ENCODE data around the gene PMAIP1.

Gene PMAIP1

DNA sequence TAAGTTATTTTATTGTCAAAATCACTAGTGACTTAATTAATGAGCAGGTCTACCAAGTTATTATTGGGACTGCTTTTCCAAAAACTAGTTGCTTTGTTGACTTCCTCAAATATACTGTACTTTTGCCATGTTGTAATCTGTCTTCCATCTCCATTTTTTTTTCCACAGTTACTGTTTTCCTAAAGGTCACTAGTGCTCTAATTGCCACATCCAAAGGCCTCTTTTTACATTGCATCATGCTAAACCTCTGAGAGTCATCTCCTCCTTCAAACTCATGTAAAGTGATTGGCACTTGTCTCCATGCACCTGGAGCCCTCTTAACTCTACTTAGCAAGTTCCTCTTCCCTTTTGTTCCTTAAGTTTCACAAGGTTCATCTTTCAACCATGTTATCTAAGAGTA lies 11.8 kb downstream of the PMAIP1 start:
- no peak overlapping the region for H3K4me3 ChIP-seq (ENCODE audit: low read depth, low read length)

DNA sequence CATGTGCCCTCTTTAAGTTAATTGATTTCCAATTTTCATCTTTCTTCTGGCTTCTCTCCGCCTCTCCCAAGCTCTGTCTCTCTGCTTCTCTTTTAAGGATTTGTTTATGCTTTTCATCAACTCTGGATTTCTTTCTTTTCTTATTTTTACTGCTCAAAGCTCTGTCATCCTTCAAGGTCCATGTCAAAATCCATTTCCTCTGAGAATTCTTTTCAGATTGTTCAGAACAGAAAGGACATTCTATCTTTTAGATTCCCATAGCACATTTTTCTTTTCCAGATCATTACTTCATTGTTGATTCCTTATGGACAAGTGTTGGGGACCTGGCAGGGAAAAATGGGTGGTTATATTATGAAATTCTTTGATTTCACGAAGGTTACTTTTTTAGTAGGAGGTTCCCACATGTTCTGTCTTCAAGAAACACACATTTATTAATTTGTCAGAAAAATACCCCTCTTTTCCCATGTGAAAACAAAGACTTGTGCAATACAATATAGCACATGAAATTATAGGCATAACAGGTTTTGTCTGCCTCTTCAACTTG lies 12.3 kb downstream of the PMAIP1 start:
- H3K4me3 ChIP-seq (ENCODE audit: low read depth, low read length) = no peak overlapping the region

DNA sequence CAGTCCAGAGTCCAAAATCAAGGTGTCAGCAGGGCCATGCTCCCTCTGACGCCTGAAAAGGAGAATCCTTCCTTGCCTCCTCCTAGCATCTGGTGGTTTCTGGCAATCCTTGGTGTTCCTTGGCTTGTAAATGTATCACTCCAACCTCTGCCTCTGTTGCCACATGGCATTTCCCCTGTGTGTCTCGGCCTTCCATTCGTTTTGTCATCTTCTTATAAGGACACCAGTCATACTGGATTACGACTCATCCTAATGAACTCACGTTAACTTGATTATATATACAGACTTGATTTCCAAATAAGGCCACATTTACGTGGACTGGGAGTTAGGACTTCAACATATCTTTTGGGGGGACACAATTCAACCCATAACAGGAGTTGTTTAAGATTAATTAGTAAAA lies 15.8 kb downstream of the PMAIP1 start:
- H3K4me3 ChIP-seq (ENCODE audit: low read depth, low read length) = no peak overlapping the region

DNA sequence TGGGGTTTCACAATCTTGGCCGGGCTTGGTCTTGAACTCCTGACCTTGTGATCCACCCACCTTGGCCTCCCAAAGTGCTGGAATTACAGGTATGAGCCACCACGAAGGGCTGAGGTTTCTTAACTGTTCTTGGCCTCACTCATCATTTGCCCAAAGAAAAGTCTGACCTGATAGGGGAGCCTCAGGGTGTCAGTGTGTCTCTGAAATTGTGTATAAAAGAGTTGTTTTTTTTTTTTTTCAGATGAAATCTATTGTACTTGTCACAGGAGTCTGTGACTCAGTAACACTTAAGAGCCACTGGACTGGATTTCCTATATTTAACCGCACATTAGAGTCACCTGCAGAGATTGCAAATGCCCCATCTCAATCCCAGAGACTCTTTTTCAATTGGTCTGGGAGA lies 16.9 kb downstream of the PMAIP1 start:
- no peak overlapping the region for H3K4me3 ChIP-seq (ENCODE audit: low read depth, low read length)

DNA sequence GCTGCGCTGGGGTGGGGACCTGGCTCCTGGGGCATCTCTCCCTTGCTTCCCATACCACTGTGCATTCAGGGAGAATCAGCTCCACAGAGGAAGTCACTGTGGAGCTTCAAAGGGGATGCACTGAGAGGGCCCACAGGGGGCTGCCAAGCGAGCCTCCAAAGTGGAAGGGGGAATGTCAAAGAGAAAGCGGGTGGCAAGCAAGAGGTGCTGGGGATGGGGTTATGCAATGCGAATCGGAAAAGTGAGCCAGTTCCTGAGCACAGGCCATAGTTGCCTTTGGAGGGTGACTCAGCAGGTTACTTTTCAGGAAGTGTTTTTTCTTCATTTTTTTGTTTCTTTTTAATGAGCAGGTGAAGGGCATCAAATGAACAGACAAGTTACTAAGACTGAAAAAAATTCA lies 17.6 kb downstream of the PMAIP1 start:
- H3K4me3 ChIP-seq (ENCODE audit: low read depth, low read length) = no peak overlapping the region

DNA sequence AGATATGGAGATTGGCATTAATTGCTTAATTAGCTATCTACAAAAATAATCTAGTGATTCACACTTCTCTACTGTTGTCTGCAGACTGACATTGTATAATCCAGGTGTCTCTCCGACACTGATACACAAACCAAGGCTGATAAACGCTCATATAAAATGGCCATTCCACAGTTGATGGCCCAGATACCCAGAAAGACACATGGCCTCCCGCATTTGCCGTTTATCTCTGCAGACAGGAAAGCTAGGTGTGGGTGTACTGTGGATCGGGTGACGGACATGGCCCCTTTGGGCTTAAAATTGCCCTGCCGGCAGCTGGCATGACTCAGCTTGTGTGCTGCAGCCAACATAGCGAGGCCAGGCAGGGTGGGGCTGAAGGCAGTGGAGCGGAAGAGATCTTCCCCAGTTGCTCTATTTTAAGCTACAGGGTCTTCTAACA lies 18.5 kb downstream of the PMAIP1 start:
- no peak overlapping the region for H3K4me3 ChIP-seq (ENCODE audit: low read depth, low read length)

DNA sequence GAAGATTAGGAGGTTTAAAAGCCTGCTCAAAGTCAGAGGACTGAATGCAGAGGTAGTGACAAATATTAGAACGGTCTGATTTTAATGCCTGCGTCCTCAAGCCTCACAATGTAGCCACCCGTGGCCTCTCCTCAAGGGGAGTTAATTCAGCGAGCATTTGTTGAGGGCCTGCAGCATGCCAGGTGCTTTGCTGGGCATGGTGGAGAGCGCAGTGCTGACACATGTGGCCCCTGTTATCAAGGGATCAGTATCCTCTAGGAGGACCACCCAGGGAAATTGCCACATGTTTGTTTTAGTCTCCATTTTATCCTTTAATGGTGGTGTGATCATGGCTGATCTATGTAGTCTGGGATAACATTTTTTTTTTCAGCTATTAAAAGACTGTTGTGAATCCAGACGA lies 19.2 kb downstream of the PMAIP1 start:
- no peak overlapping the region for H3K4me3 ChIP-seq (ENCODE audit: low read depth, low read length)

DNA sequence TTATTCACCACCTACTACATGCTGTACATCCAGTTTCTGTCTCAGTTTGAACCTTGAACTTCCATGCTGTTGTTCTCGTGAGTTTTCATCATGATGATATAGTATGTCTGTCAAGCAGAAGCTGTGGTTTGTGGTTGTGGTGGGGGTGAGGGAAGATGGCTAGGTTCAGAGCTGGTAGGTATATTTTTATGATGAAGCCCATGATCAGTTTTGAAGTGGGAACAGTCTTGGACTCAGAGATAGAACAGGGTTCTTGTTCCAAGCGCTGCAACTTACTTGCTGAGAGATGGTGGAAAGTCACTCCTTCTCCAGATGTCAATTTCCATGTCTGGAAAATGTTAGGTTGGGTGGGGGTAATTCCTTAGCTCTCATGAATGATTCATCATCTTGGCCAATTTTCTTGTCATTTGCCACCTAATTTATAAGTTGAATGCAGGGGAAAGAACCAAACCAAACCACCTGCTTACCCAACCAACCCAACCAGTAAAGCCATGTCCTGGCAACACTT lies 21.6 kb downstream of the PMAIP1 start:
- no peak overlapping the region for H3K4me3 ChIP-seq (ENCODE audit: low read depth, low read length)

DNA sequence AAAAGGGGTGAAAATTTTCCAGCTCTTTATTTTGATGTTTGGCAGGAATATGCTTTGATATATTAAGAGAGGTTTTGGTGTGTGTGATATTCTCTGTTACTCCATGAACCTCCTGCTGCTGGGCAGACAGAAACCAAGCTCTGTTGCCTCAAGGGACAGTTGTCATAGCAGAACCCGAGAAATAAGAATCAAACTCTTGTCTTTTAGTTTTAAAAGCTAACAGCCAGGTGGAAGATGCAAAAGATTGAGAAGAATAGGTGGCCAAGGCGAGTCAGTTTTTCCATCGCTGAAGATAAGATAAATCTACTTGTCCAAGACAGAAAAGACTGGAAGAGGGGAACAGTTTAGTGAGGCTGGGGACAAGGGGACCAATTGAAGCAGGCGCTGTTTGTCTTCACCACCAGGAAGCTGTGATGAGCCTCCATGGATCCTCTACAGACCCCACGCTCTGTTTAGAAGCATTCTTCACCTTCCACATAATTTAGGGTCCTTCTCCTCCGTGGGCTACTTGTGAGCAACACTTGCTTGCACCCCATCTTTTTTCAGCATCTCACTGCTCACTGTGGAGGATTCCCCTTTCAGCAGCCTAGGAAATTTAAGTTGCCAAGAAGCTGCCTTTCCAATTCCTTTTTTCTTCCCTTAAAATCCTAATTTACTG lies 23.9 kb downstream of the PMAIP1 start:
- no peak overlapping the region for H3K4me3 ChIP-seq (ENCODE audit: low read depth, low read length)

DNA sequence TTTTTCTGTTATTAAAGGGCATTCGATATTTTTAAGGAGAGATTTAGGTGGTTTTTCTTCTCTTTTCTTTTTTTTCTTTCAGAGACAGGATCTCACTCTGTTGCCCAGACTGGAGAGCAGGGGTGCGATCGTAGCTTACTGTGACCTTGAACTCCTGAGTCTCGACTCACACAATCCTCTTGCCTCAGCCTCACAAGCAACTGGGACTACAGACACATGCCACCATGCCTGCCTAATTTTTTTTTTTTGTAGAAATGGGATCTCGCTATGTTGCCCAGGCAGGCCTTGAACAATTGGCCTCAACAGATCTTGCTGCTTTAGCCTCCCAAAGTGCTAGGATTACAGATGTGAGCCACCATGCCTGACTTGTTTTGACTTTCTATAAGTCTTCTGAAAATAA lies 26.3 kb downstream of the PMAIP1 start:
- H3K4me3 ChIP-seq (ENCODE audit: low read depth, low read length) = no peak overlapping the region

DNA sequence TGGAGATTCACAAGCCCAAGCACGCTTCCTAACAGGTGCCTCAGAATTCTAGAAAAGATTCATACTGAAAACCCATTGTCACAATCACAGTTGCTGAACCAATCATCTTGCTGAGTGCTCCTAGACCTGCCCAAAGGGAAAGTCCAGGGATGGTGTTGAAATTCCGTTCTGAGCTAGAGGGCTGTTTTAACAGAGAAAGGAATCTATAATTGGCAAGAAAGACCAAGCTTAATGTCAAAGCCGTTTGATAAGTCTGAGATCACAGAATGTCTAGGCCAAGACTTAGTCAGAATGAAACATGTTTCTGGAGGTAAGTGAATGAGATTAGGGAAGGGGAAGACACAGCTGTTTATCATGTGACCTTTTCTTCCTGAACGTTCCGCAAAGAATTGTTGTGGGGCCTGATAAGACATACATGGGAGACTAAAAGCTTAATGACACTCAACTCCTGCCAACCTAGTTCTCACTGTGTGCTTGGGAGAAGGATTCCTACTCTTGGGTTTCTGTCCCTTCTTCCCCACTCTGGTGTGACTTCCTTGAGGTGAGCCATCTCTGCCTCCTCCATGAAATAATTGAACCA lies 27.5 kb downstream of the PMAIP1 start:
- H3K4me3 ChIP-seq (ENCODE audit: low read depth, low read length) = no peak overlapping the region

DNA sequence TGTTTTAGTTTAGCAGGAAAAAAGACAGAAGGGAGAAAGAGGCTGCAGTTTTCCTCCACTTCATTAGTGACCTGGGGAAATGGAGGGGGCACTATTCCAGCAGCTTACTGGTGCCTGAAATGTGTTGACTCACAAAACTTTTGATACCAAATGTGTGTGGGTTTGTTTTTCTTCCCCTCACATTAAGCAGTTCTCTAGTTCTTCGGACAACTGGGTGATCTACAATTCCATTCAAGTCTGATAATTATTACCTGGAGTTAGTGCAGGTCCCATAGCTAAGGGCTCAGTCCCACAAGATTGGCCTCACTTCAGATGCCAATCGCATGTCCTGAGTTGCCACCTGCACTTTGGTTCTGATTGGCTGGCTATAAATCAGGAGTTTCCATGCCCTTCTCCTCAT lies 28.4 kb downstream of the PMAIP1 start:
- no peak overlapping the region for H3K4me3 ChIP-seq (ENCODE audit: low read depth, low read length)

DNA sequence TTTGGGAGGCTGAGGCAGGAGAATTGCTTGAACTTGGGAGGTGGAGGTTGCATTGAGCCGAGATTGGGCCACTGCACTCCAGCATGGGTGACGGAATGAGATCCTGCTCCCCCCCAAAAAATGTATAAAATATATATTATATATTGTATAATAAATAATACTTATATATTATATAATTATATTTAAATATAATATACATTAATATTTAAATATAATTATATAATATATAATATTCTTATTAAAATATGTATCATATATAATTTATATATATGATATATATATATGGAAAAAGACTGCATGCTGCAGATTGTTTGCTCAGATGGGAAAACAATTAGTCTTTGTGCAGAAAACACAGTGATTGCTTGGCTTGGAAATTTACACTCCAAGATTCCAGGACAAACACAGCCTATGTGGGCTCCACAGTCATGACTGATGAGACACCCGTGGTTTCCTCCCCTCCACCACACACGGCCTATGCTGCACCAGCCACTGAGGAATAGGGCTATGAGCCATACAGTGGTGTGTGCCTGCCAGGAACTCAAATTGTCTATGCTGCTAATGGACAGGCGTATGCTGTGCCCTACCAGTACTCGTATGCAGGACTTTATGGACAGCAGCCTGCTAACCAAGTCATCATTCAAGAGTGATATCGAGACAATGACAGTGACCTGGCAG lies 30.0 kb downstream of the PMAIP1 start:
- H3K4me3 ChIP-seq (ENCODE audit: low read depth, low read length) = no peak overlapping the region

DNA sequence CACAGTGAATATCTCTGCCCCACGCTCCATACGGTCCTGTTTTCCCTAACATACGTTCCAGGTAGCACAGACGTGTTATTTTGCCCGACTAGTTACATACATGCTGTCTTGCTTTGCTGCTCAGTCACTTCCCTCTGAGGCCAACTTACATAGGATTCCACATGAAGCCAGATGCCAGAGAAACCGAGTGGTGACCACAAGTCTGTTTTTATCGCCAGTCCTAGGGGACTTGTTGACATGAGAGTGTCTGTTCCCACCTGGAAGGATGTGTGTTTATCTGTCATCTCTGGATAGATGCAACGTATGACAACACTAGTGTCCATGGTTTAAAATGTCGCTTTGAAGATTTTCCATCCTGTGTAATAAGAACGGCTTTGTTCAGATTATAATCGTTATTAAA lies 32.6 kb downstream of the PMAIP1 start:
- no peak overlapping the region for H3K4me3 ChIP-seq (ENCODE audit: low read depth, low read length)

DNA sequence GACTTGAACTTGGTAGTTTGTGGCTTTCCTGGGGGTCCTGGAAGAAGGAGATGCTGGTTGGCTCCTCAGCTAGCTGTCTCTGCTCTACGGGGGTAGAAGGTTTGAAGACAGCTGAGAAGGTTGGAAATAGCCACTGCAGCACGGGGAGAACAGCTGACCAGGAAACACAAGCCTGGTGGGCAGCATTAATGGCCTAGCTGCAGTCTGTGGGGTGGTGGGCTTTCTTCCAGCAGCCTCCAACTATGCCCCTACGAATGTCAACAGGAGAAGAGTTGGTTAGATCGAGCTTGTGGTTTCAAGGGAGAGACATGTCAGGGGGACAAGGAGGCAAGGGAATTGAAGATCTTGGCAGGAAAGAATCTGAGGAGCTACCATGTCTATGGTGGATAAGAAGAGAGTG lies 38.9 kb downstream of the PMAIP1 start:
- H3K4me3 ChIP-seq (ENCODE audit: low read depth, low read length) = no peak overlapping the region

DNA sequence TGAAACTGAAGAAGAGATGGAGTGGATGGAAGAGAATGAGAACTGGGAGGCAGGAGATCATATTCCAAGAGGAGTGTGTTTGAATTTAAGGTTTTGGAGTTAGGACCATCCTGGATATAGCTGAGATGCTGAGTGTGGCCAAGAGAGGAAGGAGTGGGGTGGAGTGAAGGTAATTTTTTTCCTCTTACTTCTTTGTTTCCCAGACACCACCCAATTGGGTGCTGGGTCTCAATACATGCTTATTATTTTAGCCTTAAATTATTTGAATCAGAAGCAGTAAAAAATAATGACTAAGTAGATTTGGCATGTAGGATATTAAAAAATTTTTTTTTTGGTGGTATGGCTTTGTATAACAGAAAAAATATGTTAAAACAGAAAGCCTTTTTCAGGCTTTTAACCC lies 39.3 kb downstream of the PMAIP1 start:
- H3K4me3 ChIP-seq (ENCODE audit: low read depth, low read length) = no peak overlapping the region

DNA sequence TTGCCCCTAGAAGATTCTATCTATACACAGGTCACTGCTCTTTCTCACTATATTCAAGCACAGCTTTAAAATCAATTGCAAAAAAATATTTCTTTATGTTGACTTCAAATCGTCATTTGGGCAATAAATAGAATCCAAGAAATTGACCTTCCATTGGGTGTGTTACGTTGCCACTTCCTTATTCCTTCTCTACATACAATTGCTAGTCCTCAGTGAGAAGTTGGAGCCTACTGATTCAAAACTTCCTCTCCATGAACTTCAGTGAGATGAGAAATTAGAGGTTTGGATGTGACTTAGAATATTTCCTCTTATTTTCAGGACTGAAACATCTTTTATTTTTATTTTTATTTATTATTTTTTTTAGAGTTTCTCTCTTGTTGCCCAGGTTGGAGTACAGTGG lies 40.3 kb downstream of the PMAIP1 start:
- H3K4me3 ChIP-seq (ENCODE audit: low read depth, low read length) = no peak overlapping the region

DNA sequence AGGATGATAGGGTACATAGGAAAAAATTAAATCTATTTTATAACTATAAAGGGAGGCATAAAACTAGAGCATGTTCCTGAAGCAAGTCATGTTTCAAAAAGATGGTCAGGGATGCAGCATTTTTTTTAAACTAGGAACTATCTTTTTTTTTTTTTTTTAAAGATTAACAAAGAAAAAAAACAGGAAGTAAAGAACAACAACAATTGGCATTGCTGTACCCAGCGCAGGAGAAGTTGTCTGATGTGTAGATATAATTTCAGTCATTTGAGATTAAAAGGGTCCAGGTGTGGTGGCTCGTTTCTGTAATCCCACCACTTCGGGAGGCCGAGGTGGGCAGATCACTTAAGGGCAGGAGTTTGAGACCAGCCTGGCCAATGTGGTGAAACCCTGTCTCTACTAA lies 41.5 kb downstream of the PMAIP1 start:
- no peak overlapping the region for H3K4me3 ChIP-seq (ENCODE audit: low read depth, low read length)

DNA sequence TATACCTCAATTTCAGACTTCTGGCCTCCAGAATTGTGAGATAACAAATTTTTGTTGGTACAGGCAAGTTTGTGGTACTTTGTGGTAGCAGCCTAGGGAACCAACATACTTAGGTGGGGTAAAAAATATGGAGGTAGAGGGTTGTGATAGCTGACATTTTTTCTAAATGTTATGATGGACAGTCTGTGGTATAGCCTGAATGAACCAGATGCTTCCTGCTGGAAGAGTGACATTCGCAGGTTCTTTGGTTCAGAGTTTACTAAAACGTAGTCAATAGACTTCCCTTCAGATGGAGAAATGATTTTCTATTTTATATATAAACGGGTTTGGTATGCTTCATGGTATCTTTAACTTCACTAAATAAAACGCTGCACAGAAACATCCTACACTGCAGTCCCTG lies 42.8 kb downstream of the PMAIP1 start:
- no peak overlapping the region for H3K4me3 ChIP-seq (ENCODE audit: low read depth, low read length)

DNA sequence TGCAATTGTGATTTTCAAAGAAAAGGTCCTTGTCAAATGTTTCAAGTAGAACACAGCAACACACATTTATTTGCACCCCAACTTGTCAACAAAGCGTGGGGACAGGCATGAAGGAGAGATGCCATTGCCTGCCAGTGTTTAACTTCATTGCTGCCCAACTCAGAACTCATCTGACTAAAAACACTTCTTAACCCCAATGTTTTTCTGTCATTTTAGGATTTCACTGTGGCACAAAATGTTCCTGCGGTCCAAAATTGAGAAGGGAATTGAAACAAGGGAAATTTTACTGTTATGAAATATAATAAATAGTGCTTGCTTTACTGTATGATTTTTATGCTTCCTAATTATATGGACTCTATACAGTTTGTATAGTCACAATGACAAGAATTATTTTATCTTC lies 45.7 kb downstream of the PMAIP1 start:
- no peak overlapping the region for H3K4me3 ChIP-seq (ENCODE audit: low read depth, low read length)

DNA sequence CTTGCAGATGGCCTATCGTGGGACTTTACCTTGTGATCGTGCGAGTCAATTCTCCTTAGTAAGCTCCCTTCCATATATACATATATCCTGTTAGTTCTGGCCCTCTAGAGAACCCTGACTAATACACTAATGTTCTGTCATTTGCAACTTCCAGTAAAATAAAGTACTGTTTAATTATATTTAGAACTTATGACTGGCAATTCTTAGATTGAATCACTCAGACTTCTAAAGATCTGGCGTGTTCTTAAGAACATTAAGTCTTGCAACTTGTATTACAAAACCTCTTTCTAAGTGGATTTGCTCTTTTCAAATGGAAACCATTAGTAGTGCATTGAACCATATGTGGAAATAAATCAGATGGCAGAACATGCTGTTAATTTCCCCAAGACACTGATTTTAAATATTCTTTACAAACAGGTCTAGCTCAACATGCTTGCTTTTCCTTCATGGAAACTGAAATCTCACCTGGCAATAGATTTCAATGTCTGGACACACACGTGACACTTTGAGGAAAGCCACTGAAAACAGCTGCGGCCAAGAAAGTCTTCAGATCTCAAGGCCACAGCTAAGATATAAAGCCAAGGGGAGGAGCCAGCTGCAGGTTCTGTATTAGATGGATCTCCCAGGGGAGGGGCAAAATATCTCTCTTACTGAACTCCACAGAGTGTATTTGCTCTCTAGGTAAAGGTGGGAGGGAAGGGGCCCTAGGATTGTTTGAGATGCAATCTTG lies 50.6 kb downstream of the PMAIP1 start:
- H3K4me3 ChIP-seq (ENCODE audit: low read depth, low read length) = no peak overlapping the region
